ENCODE data around the gene PRLH.
A peak's percentile ranks its signal among the peaks of the same experiment; 100 is the strongest.

PRLH gene

GRCh38 chr2:237567276-237568029, 1.1 kb downstream of the PRLH start:
- no peak for DNase-seq

GRCh38 chr2:237568121-237568660, 1.8 kb downstream of the PRLH start:
- DNase-seq: no peak

- DNase-seq: no peak
Observed at GRCh38 chr2:237569041-237569440, 2.7 kb downstream of the PRLH start.

- no peak for DNase-seq
Observed at GRCh38 chr2:237569896-237570295, 3.5 kb downstream of the PRLH start.

- DNase-seq: no peak
Observed at GRCh38 chr2:237570776-237571335, 4.5 kb downstream of the PRLH start.

- DNase-seq: no peak
Observed at GRCh38 chr2:237571551-237571950, 5.2 kb downstream of the PRLH start.

GRCh38 chr2:237572021-237572741, 5.8 kb downstream of the PRLH start:
- DNase-seq: peak; percentile 79

- no peak for DNase-seq
Observed at GRCh38 chr2:237572742-237573101, 6.3 kb downstream of the PRLH start.

GRCh38 chr2:237573721-237574415, 7.5 kb downstream of the PRLH start:
- no peak for DNase-seq

- no peak for DNase-seq
Observed at GRCh38 chr2:237574467-237574866, 8.1 kb downstream of the PRLH start.

GRCh38 chr2:237574894-237575868, 8.8 kb downstream of the PRLH start:
- no peak for DNase-seq

GRCh38 chr2:237575869-237576862, 9.8 kb downstream of the PRLH start:
- DNase-seq: no peak

- no peak for DNase-seq
Observed at GRCh38 chr2:237576974-237577373, 10.6 kb downstream of the PRLH start.

GRCh38 chr2:237577458-237577857, 11.1 kb downstream of the PRLH start:
- DNase-seq: no peak

- no peak for DNase-seq
Observed at GRCh38 chr2:237577956-237578870, 11.8 kb downstream of the PRLH start.

- no peak for DNase-seq
Observed at GRCh38 chr2:237581326-237581725, 15.0 kb downstream of the PRLH start.

- DNase-seq: no peak
Observed at GRCh38 chr2:237581751-237582746, 15.7 kb downstream of the PRLH start.

All from effector CD8-positive, alpha-beta T cell (primary cell).